Esophagus squamous epithelium (tissue), 4 donors: ENCODE data around the gene DCBLD2.

Source experiments
- CTCF ChIP-seq, 6 experiments: fragments of 450-650 bp in 4 of 6; fragments of 200-600 bp in 2 of 6; sonication (generic) in 2 of 6; IDR thresholded peaks; one replicate each; pipeline ENCODE4 v1.5.1; 2016 to 2019; ENCODE audit warnings: antibody characterized with exemption in 6 of 6, mild to moderate bottlenecking in 4 of 6, moderate library complexity in 4 of 6
- POLR2A ChIP-seq, 4 donors: fragments of 450-650 bp; IDR thresholded peaks; one replicate each; pipeline ENCODE4 v1.6.1; 2017; ENCODE audit warnings: antibody characterized with exemption in 4 of 4, mild to moderate bottlenecking in 4 of 4, moderate library complexity in 3 of 4

GRCh38 chr3:98769448-98769847, 132.0 kb downstream of the DCBLD2 start:
- TF ChIP-seq CTCF (IDR thresholded peaks at IDR 0.05): no peak
- TF ChIP-seq POLR2A (IDR thresholded peaks at IDR 0.05): no peak
